Ovary (tissue), 3 donors: ENCODE measurements around the gene PHACTR3.

ENCODE experiments used
- POLR2A ChIP-seq: fragments of 450-650 bp; IDR thresholded peaks from one replicate; pipeline ENCODE4 v1.6.1; 2017; ENCODE audit warnings: antibody characterized with exemption, mild to moderate bottlenecking, moderate library complexity
- TF ChIP-seq, protein P1 (sequence below), 3 donors: fragments of 450-650 bp in 2 of 3; fragments of 200-600 bp in 1 of 3; IDR thresholded peaks; one replicate each; pipeline versions ENCODE4 v1.5.1 to v1.8.0; 2016 to 2022; ENCODE audit warnings: antibody characterized with exemption in 3 of 3, mild to moderate bottlenecking in 1 of 3
- donor health status: DM: no; HTN: no; CAD: no.

DNA sequence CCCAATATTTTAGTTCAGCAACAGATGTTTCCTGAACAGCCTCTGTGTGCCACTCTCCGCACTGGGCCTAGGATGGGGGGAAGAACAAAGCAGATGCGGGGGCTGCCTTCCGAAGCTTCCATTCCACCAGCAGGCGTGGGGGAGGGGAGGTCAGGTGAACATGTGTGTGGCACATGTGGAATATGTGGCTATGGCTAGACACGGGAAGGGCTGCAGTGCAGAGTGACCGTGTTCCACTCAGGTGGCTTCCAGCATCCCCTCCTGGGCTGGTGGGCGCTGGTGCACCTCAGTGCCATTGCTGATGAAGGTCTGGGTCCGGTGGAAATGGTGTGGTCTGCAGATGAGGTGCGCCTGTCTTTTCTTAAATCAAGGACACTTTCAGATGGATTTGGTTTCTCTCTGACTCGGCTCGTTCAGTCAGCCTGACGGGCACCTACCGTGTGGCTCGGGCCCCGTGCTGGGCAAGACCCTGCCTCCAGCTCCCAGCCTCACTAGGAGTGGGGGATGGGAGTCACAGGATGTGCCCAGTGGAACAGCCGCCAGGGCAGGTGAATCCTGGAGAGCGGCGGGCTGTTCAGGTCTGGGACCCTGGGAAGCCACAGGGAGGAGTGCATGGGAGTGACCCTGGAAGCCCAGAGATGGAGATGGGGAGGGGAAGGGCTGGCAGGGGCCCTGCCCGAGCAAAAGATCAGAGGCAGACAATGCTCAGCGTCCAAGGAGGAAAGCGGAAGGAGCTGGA, 218.1 kb downstream of the PHACTR3 start:
- TF ChIP-seq, protein P1, sequence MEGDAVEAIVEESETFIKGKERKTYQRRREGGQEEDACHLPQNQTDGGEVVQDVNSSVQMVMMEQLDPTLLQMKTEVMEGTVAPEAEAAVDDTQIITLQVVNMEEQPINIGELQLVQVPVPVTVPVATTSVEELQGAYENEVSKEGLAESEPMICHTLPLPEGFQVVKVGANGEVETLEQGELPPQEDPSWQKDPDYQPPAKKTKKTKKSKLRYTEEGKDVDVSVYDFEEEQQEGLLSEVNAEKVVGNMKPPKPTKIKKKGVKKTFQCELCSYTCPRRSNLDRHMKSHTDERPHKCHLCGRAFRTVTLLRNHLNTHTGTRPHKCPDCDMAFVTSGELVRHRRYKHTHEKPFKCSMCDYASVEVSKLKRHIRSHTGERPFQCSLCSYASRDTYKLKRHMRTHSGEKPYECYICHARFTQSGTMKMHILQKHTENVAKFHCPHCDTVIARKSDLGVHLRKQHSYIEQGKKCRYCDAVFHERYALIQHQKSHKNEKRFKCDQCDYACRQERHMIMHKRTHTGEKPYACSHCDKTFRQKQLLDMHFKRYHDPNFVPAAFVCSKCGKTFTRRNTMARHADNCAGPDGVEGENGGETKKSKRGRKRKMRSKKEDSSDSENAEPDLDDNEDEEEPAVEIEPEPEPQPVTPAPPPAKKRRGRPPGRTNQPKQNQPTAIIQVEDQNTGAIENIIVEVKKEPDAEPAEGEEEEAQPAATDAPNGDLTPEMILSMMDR (IDR thresholded peaks at IDR 0.05), result no peak
- TF ChIP-seq POLR2A, result no peak
